HG03025 (cell line): Measurements from ENCODE around the gene CHST6.
"Not testable (repeated sequence)": the region's sequence is repeated elsewhere in the genome, so short reads cannot be mapped to it uniquely, and the experiment has no call there.

ENCODE experiments used
- ATAC-seq: cut with Tn5 transposase; IDR thresholded peaks from one replicate; pipeline ENCODE4 v1.9.1; 2021; ENCODE audit warnings: mild to moderate bottlenecking, moderate library complexity; ENCODE audit not compliant: unreplicated experiment, low FRiP score

CHST6 gene

GRCh38 chr16:75456486-75456885 is 38.8 kb downstream of the CHST6 start:
- ATAC-seq: not testable (repeated sequence)

DNA sequence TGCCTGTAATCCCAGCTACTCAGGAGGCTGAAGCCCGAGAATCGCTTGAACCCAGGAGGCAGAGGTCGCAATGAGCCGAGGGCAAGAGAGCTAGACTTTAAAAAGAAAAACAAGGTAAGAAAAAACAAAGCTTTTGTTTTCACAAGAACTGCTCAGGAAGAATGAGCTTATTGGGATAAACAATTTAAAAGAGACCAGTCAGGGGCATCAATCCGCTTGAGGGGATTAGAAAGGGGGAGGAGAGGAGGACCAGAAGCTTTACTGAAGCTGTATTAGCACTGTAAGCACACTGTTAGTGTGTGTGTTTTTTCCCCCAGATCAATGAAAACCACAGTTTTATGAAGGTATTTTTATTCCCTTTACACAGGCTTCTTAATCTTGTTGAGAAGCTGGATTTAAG is 39.6 kb downstream of the CHST6 start:
- no peak for ATAC-seq

DNA sequence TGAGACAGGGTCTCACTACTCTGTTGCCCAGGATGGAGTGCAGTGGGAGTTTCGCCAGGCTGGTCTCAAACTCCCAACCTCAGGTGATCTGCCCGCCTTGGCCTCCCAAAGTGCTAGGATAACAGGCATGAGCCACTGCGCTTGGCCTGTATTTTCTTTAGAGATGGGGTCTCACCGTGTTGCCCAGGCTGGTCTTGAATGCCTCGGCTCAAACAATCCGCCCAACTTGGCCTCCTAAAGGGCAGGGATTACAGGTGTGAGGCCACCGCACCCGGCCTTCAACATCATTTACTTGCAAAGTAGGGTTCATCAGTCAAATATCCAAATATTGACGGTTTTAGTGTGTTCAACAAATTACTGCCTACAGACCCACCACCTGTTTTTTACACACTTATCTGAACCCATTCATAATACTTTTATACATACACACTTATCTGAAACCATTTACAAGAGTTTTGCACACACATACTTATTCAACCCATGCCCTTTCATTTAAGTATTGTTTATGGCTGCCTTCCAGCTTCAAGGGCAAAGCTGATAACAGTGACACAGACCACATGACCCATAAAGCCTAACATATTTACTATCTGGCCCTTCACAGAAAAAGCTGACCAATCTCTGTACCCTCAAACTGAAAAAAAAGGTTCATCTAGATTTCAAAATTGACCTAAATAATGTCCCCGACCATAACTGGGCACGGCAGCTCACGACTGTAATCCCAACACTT is 42.6 kb downstream of the CHST6 start:
- no peak for ATAC-seq

- ATAC-seq: no peak
Observed at GRCh38 chr16:75446416-75446815, 48.8 kb downstream of the CHST6 start.

DNA sequence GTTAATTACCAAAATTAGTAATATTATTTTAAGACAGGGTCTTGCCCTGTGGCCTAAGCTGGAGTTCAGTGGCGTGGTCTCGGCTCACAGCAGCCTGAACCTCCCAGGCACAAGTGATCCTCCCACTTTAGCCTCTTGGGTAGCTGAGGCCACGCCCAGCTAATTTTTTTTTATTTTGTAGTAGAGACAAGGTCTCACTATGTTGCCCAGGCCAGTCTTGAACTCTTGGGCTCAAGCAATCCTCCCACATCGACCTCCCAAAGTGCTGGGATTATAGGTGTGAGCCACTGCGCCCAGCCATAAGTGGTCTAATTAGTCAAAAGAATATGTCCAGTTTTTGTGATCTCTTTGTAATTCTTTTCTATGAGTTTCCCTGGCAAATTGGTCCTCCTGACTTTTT is 49.9 kb downstream of the CHST6 start:
- no peak for ATAC-seq

GRCh38 chr16:75443298-75443697 is 51.9 kb downstream of the CHST6 start:
- ATAC-seq: no peak

- peak; percentile 83 for ATAC-seq
Observed at GRCh38 chr16:75433732-75434413, 61.4 kb downstream of the CHST6 start.

- ATAC-seq: peak; percentile 92
Observed at GRCh38 chr16:75432828-75433731, 62.2 kb downstream of the CHST6 start, which contains the start of gene CFDP1. TSS of gene CFDP1 (minus strand) at chr16:75433503. CDS start at chr16:75433352, 151 bp downstream.

DNA sequence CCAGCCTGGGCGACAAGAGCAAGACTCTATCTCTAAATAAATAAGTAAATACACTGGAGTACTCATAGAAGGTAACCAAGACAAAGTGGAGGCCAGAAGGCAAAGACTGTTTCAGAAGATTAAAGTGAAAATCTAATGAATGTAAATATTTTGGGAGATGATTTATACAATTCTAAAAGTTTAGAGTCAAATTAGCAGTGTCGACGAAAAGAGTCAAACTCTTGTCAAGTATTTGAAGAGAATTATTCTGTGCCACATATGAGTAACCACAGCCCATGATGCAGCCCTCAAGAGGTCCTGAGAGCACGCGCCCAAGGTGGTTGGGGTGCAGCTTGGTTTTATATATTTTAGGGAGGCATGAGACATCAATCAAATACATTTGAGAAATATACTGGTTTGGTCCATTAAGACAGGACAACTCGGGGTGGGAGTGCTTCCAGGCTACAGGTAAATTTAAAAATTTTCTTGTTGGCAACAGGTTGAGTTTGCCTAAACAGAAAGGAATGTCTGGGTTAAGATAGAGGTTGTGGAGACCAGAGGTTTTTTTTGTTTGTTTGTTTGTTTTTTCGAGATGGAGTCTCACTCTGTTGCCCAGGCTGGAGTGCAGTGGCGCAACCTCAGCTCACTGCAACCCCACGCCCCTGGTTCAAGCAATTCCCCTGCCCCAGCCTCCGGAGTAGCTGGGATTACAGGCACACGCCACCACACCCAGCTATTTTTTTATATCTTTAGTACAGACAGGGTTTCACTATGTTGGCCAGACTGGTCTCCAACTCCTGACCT is 65.4 kb downstream of the CHST6 start:
- ATAC-seq: no peak

GRCh38 chr16:75426524-75426923 is 68.7 kb downstream of the CHST6 start:
- not testable (repeated sequence) for ATAC-seq

DNA sequence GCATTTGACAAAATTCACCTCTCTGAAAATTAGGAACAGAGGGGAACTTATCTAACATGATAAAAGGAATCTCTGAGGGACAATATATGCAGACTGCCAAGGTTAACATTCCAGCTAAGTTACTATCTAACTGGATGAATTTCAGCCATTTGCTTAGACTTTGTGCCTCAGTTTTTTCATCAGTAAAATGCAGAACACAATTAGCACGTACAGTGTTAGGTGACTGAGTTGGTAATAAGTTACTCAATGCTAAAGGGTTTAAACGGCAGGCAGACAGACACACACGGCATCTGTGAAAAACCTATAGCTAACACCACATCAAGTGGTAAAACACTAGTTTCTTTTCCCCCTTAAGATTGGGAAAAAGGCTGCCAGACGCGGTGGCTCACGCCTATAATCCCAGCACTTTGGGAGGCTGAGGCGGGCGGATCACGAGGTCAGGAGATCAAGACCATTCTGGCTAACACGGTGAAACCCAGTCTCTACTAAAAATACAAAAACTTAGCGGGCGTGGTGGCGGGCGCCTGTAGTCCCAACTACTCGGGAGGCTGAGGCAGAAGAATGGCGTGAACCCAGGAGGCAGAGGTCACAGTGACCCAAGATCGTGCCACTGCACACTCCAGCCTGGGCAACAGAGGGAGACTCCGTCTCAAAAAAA is 71.0 kb downstream of the CHST6 start:
- not testable (repeated sequence) for ATAC-seq

- no peak for ATAC-seq
Observed at GRCh38 chr16:75423723-75424104, 71.5 kb downstream of the CHST6 start.
